Measurements from ENCODE around the gene EEFSEC.

DNA sequence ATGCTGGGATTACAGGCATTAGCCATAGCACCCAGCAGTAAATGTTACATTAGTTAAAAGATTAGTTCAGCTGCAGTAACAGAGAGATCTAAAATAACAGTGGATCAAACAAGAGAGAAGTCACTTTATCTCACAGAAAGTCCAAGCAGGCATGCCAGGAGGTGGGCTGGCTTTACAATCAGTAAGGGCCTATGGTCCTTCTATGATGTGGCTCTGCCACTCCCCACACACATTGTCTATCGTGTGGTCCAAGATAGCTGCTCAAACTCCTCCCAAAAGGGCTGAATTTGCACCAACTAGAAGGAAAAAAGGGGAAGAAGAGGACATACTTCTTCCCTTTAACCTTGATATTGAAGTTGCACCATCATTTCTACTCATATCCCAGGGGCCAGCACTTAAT is 25.0 kb upstream of the EEFSEC start:
- TF ChIP-seq, protein P1, sequence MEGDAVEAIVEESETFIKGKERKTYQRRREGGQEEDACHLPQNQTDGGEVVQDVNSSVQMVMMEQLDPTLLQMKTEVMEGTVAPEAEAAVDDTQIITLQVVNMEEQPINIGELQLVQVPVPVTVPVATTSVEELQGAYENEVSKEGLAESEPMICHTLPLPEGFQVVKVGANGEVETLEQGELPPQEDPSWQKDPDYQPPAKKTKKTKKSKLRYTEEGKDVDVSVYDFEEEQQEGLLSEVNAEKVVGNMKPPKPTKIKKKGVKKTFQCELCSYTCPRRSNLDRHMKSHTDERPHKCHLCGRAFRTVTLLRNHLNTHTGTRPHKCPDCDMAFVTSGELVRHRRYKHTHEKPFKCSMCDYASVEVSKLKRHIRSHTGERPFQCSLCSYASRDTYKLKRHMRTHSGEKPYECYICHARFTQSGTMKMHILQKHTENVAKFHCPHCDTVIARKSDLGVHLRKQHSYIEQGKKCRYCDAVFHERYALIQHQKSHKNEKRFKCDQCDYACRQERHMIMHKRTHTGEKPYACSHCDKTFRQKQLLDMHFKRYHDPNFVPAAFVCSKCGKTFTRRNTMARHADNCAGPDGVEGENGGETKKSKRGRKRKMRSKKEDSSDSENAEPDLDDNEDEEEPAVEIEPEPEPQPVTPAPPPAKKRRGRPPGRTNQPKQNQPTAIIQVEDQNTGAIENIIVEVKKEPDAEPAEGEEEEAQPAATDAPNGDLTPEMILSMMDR (IDR thresholded peaks at IDR 0.05) = no peak
- no peak for TF ChIP-seq POLR2A (IDR thresholded peaks at IDR 0.05)

Data from esophagus squamous epithelium (tissue), 4 donors.